ENCODE data around the gene OLFML2A.

- TF ChIP-seq CTCF (IDR thresholded peaks at IDR 0.05; ENCODE audit: poor library complexity) (peak; percentile 99), EZH2phosphoT487 (IDR thresholded peaks at IDR 0.05; ENCODE audit: low read depth, severe bottlenecking, unreplicated experiment) (no peak), EZH2 (IDR thresholded peaks at IDR 0.05; ENCODE audit: borderline replicate concordance) (no peak)
These were observed 76.0 kb downstream of the OLFML2A start, which contains the start of gene WDR38 for GRCh38 chr9:124852829-124853531.

All from hepatocyte (in vitro differentiated cells).